AG04450 (cell line): ENCODE data around the gene NHSL2. TPM values are rescaled to one million over a fixed set of nuclear protein-coding genes. Genes with fewer than 3 reads are reported as not detected.

Source experiments
- CTCF ChIA-PET: fragments of 300-600, 350-600 bp; formaldehyde crosslinking; extraction: SDS; loops from one replicate; lab custom pipeline; 2022; ENCODE audit warnings: antibody characterized with exemption, inconsistent platforms; lab: Charles Lee
- POLR2A ChIA-PET: fragments of 350-600 bp; formaldehyde crosslinking; extraction: SDS; loops from one replicate; lab custom pipeline; 2021; ENCODE audit warnings: antibody characterized with exemption, inconsistent platforms; lab: Yijun Ruan, JAX
- DNase-seq: peaks from one replicate; pipeline ENCODE4 v3.0.0-alpha.2; 2011; ENCODE audit warnings: low read depth, low spot score
- H3K27ac ChIP-seq: one replicate; pipeline ENCODE4 v1.5.1; 2012; ENCODE audit warnings: low read depth, low read length, control low read depth
- H3K27me3 ChIP-seq: one replicate; pipeline ENCODE4 v1.6.0; 2012; ENCODE audit warnings: low read length; ENCODE audit not compliant: control insufficient read depth, insufficient read depth
- H3K4me3 ChIP-seq: 2 replicates; pipeline ENCODE4 v1.5.1; 2011; ENCODE audit warnings: mild to moderate bottlenecking, low read depth, low read length, control low read depth
- H3K9me3 ChIP-seq: 2 replicates; pipeline ENCODE4 v1.5.1; 2012; ENCODE audit warnings: low read length; ENCODE audit not compliant: control insufficient read depth, insufficient read depth
- CTCF ChIP-seq: IDR thresholded peaks from 2 replicates; pipeline ENCODE4 v1.5.1; 2011; ENCODE audit warnings: low read depth, low read length, control low read depth, inconsistent platforms
- polyA plus RNA-seq: library from polyadenylated mRNA; depleted of rRNA; stranded (reverse); fragments of >200 nt; gene quantifications from 2 replicates; pipeline ENCODE4 v1.2.3, GENCODE V29; 2011

Gene NHSL2
- polyA plus RNA-seq, 1 experiment = 3.0 TPM

- H3K27me3 ChIP-seq = no peaks in the 10 kb centered on the region
- no peak overlapping the region for H3K27ac ChIP-seq
- TF ChIP-seq CTCF = no peak
- ChIA-PET CTCF (interaction anchor here (1.0 to 1.4 kb wide), 3 partner anchors 14 to 126 kb away, joined by 3 to 7 read pairs (median 4); no protein-coding TSS in a partner anchor), POLR2A (no interaction called here)
- H3K9me3 ChIP-seq = no peaks in the 10 kb centered on the region
- no peak overlapping the region for H3K4me3 ChIP-seq
- DNase-seq = no peak
These were observed 90.8 kb downstream of the NHSL2 start for GRCh38 chrX:72001471-72001870.

GRCh38 chrX:72001906-72002305 lies 91.3 kb downstream of the NHSL2 start:
- POLR2A ChIA-PET = no interaction called here
- no peaks in the 10 kb centered on the region for H3K27me3 ChIP-seq
- DNase-seq = no peak
- H3K27ac ChIP-seq = no peak overlapping the region
- H3K4me3 ChIP-seq = no peak overlapping the region
- H3K9me3 ChIP-seq = no peaks in the 10 kb centered on the region
- CTCF ChIA-PET = interaction anchor here (1.0 to 1.4 kb wide), 3 partner anchors 15 to 126 kb away, joined by 3 to 7 read pairs (median 4); no protein-coding TSS in a partner anchor
- TF ChIP-seq CTCF = no peak

GRCh38 chrX:72002875-72003274 lies 92.2 kb downstream of the NHSL2 start:
- DNase-seq = no peak
- H3K27me3 ChIP-seq = no peaks in the 10 kb centered on the region
- CTCF ChIA-PET = interaction anchor here (0.6 to 1.4 kb wide), 2 partner anchors 15 to 570 kb away, joined by 4 to 6 read pairs; partner anchors contain the start of gene HDAC8
- H3K27ac ChIP-seq = no peak overlapping the region
- TF ChIP-seq CTCF = no peak
- H3K9me3 ChIP-seq = no peaks in the 10 kb centered on the region
- POLR2A ChIA-PET = no interaction called here
- H3K4me3 ChIP-seq = no peak overlapping the region

- H3K27ac ChIP-seq = no peak overlapping the region
- no peaks in the 10 kb centered on the region for H3K27me3 ChIP-seq
- H3K9me3 ChIP-seq = no peaks in the 10 kb centered on the region
- POLR2A ChIA-PET = no interaction called here
- no peak for DNase-seq
- no peak overlapping the region for H3K4me3 ChIP-seq
- TF ChIP-seq CTCF = no peak
- CTCF ChIA-PET = interaction anchor here (0.6 to 1.4 kb wide), 2 partner anchors 14 to 1558 kb away, joined by 3 to 5 read pairs; no protein-coding TSS in a partner anchor
These were observed 93.4 kb downstream of the NHSL2 start for GRCh38 chrX:72003811-72004750.

- no peaks in the 10 kb centered on the region for H3K27me3 ChIP-seq
- no peak overlapping the region for H3K4me3 ChIP-seq
- H3K9me3 ChIP-seq = no peaks in the 10 kb centered on the region
- no peak for DNase-seq
- CTCF ChIA-PET = interaction anchor here (0.6 kb wide), 1 partner anchor 1557 kb away, joined by 3 read pairs; no protein-coding TSS in a partner anchor
- H3K27ac ChIP-seq = no peak overlapping the region
- POLR2A ChIA-PET = no interaction called here
- TF ChIP-seq CTCF = no peak
These were observed 94.4 kb downstream of the NHSL2 start for GRCh38 chrX:72005046-72005445.
